ENCODE measurements around the gene KRT76. TPM values are rescaled to one million over a fixed set of nuclear protein-coding genes. Genes with fewer than 3 reads are reported as not detected.

Gene KRT76
- total RNA-seq, 1 experiment from 2014 or later, result not detected

- TF ChIP-seq SP1 (IDR thresholded peaks at IDR 0.05; ENCODE audit: low read depth) (no peak), RAD21 (IDR thresholded peaks at IDR 0.05; ENCODE audit: low read depth) (no peak), ZBTB33 (IDR thresholded peaks at IDR 0.05; ENCODE audit: extremely low read depth, insufficient replicate concordance, low read length) (no peak), ELF1 (IDR thresholded peaks at IDR 0.05; ENCODE audit: borderline replicate concordance, low read depth) (no peak), EZH2 (IDR thresholded peaks at IDR 0.05) (no peak), SIN3A (IDR thresholded peaks at IDR 0.05; ENCODE audit: low read depth) (no peak), CTCF (IDR thresholded peaks at IDR 0.05 in 2 of 3, conservative IDR thresholded peaks at IDR 0.05 in 1 of 3; ENCODE audit: borderline replicate concordance in 1 of 3, insufficient read depth in 1 of 3, low read depth in 2 of 3, low read length in 2 of 3) (no peak), ATF3 (IDR thresholded peaks at IDR 0.05) (no peak), REST (IDR thresholded peaks at IDR 0.05; ENCODE audit: low read depth) (no peak), SRF (IDR thresholded peaks at IDR 0.05; ENCODE audit: low read depth) (no peak), JUND (IDR thresholded peaks at IDR 0.05) (no peak), ZNF274 (IDR thresholded peaks at IDR 0.05; ENCODE audit: low read depth, low read length) (no peak), FOSL1 (IDR thresholded peaks at IDR 0.05; ENCODE audit: low read depth) (no peak), CBX3 (IDR thresholded peaks at IDR 0.05; ENCODE audit: low read depth) (no peak), CEBPB (IDR thresholded peaks at IDR 0.05; ENCODE audit: low read depth) (no peak), YY1 (IDR thresholded peaks at IDR 0.05; ENCODE audit: extremely low read depth, insufficient replicate concordance, low read depth, low read length) (no peak), EZH2phosphoT487 (IDR thresholded peaks at IDR 0.05; ENCODE audit: borderline replicate concordance) (no peak)
- RAD21 ChIA-PET (ENCODE audit: low non-redundant PET in 1 of 2, low total read pairs in 2 of 2, uncharacterized antibody in 2 of 2, unreplicated experiment in 2 of 2), result no interaction called here
- no peak for DNase-seq (ENCODE audit: low read depth, low spot score)
- Histone ChIP-seq H3K36me3 (ENCODE audit: control insufficient read depth in 1 of 2, insufficient read depth in 2 of 2, low read length in 2 of 2) (no peaks in the 10 kb centered on the region), H4K20me1 (ENCODE audit: insufficient read depth) (no peaks in the 10 kb centered on the region), H3K9me3 (ENCODE audit: control insufficient read depth in 1 of 2, insufficient read depth in 1 of 2, low read depth in 1 of 2, low read length in 2 of 2) (no peaks in the 10 kb centered on the region), H3K9ac (ENCODE audit: low read length) (no peak overlapping the region), H3K4me1 (ENCODE audit: control insufficient read depth in 1 of 2, insufficient read depth in 2 of 2, low read length in 2 of 2) (no peaks in the 10 kb centered on the region; a peak in 1 of 4 replicates), H2AFZ (ENCODE audit: low read depth, low read length, poor library complexity, severe bottlenecking) (no peak overlapping the region), H3K4me2 (ENCODE audit: low read length) (no peak overlapping the region), H3K4me3 (replicated peaks in 1 of 2; ENCODE audit: low read depth in 1 of 2, low read length in 2 of 2) (no peak overlapping the region), H3K27ac (ENCODE audit: low read depth, low read length) (no peak overlapping the region), H3K27me3 (ENCODE audit: insufficient read depth, low read length) (peaks cover 15% of the 10 kb centered on the region), H3K79me2 (ENCODE audit: insufficient read depth, low read length) (no peaks in the 10 kb centered on the region), H3K9me2 (ENCODE audit: insufficient read depth) (no peaks in the 10 kb centered on the region)
- ATAC-seq, result no peak
- BruUV-seq (replicated peaks), result no TSS peak
- POLR2A ChIA-PET, result no interaction called here
- intact Hi-C loops (cut with micrococcal nuclease), result no loop called here
- CTCF ChIA-PET, result no interaction called here
These were observed 52.8 kb downstream of the KRT76 start for GRCh38 chr12:52724384-52724783.
